Measurements from ENCODE around the gene IFRD2. TPM values are rescaled to one million over a fixed set of nuclear protein-coding genes. Genes with fewer than 3 reads are reported as not detected.

The IFRD2 gene
- total and polyA plus RNA-seq, 2 of the 13 experiments (the other 11 are each of a cell fraction or from before 2014, with no cell fraction given), result 32.8 to 96.1 TPM

DNA sequence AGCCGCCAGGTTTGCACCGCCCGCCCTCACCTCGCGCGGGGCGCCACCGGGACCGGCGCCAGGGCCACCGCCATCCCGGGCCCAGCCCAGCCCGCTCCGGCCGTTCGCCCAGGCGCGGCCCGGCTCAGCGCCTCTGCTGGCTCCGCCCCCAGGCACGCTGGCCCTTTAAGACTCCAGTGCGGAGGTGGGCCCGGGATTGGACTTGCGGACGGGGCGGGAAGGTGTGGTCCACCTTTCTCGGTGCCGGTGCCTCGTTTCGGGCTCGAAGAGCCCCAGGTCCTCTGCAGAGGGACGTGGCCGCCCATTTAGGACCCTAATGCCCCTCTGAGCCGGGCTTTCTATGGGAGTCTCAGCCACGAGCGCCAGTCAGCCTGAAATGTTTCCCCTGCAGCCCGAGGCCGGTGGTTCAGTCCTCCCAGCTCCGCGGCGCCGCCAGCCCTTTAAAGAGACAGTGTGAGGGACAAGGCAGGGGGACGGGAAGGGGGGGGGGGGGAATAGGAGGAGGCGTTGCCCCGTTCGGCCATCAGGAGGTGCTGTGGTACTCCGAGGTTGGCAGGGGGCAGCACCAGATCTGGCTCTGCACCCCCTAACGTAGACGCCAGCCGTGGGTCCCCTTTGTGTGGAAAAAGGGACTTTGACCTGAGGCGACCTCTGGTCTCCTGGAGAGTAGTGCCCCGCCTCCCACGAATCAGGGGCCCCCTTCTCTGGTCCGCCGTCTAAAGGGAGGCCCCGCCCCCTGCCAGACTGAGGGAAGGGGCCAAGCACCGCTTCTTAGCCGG lies 29.3 kb upstream of the IFRD2 start (continued):
- TF ChIP-seq PBX3 (CRISPR knock-in tag; IDR thresholded peaks at IDR 0.05; ENCODE audit: borderline replicate concordance) (no peak), SIN3A (IDR thresholded peaks at IDR 0.05; ENCODE audit: borderline replicate concordance, low read depth, low read length) (peak; percentile 73; the same call in 1 of the 2 replicates), ZSCAN9 (CRISPR knock-in tag; IDR thresholded peaks at IDR 0.05; ENCODE audit: borderline replicate concordance) (peak; percentile 33; the same call in 1 of the 2 replicates), ZNF639 (CRISPR knock-in tag; conservative IDR thresholded peaks at IDR 0.05) (no peak), STAG1 (CRISPR knock-in tag; IDR thresholded peaks at IDR 0.05) (no peak), NR2F2 (IDR thresholded peaks at IDR 0.05; ENCODE audit: borderline replicate concordance, low read depth) (peak; percentile 51; the same call in 1 of the 2 replicates), SALL1 (CRISPR knock-in tag; IDR thresholded peaks at IDR 0.05) (peak; percentile 64), HBP1 (CRISPR knock-in tag; IDR thresholded peaks at IDR 0.05; ENCODE audit: low read depth) (0 out of 2 replicates have a peak, but pooled peaks have one; percentile 18), ZNF317 (CRISPR knock-in tag; IDR thresholded peaks at IDR 0.05) (0 out of 2 replicates have a peak, but pooled peaks have one; percentile 30), RORA (CRISPR knock-in tag; IDR thresholded peaks at IDR 0.05) (no peak), ZNF329 (CRISPR knock-in tag; IDR thresholded peaks at IDR 0.05; ENCODE audit: low read depth) (no peak), ZNF33B (CRISPR knock-in tag; IDR thresholded peaks at IDR 0.05) (no peak), ZNF12 (CRISPR knock-in tag; IDR thresholded peaks at IDR 0.05) (no peak)
- TF ChIP-seq, protein P1, sequence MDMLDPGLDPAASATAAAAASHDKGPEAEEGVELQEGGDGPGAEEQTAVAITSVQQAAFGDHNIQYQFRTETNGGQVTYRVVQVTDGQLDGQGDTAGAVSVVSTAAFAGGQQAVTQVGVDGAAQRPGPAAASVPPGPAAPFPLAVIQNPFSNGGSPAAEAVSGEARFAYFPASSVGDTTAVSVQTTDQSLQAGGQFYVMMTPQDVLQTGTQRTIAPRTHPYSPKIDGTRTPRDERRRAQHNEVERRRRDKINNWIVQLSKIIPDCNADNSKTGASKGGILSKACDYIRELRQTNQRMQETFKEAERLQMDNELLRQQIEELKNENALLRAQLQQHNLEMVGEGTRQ (IDR thresholded peaks at IDR 0.05; ENCODE audit: low read depth, low read length), result no peak
- TF ChIP-seq, protein P1 (CRISPR knock-in tag; IDR thresholded peaks at IDR 0.05; ENCODE audit: borderline replicate concordance), result no peak

Data from HepG2 (cell line).